Measurements from ENCODE around the gene CIC.
"Not testable (repeated sequence)": the region's sequence is repeated elsewhere in the genome, so short reads cannot be mapped to it uniquely, and the experiment has no call there.

The CIC gene

GRCh38 chr19:42315024-42315423, 46.0 kb downstream of the CIC start:
- no peak for DNase-seq

- DNase-seq = peak; percentile 54
These were observed 47.5 kb downstream of the CIC start for GRCh38 chr19:42316223-42317211.

GRCh38 chr19:42317535-42317934, 48.5 kb downstream of the CIC start:
- DNase-seq = no peak

DNA sequence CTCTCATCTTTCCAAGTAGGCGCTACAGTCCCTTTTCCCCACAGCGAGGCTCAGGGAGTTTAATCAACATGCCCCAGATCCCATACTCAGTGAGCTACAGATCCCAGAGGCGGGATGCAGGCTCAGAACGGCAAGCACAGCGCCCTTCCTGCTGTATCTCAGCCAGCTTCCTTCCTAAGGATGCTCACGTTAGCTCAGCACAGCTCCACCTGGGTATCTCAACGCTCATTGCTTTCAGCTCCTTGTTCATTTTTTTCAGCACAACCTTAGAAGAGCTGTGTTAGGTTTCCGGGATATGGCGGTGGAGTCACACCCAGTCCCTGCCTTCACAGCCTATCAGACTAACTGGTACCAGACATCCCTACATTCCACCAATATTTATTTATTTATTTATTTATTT, 53.3 kb downstream of the CIC start:
- DNase-seq = no peak

- no peak for DNase-seq
These were observed 54.4 kb downstream of the CIC start for GRCh38 chr19:42323473-42323851.

DNA sequence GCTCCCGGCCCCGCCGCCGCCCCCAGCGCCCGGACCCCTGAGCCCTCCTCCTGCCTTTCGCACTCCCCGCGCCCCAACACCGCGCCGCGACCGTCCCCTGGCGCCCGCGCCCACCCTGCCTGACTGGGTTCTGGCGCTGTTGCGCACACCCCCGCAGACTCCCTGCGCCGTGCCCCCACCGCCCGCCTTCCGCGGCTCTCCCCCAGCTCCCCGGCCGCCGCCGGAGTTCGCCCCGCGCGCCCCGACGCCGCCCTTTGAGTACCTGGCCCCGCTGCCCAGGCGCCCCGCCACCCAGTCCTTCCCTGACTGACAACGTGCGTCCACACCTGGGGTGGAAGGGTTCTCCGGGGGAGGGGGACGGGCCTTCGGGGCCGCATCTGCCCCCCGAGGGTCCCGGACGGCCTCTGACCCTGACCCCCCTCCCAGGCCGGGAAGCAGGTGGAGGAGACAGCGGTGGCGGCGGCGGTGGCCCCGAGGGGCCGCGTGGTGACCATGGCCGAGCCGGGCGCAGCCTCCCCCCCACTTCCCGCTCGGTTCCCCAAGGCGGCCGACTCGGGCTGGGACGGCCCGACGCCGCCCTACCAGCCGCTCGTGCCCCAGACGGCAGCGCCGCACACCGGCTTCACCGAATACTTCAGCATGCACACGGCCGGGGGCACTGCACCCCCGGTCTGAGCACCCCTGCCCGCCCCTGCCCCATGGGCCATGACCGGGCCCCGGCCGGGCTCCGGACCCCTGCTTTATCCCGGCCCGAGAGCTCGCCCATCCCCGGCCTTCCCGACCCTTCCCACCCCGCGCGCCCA, 55.0 kb downstream of the CIC start:
- DNase-seq = no peak

DNA sequence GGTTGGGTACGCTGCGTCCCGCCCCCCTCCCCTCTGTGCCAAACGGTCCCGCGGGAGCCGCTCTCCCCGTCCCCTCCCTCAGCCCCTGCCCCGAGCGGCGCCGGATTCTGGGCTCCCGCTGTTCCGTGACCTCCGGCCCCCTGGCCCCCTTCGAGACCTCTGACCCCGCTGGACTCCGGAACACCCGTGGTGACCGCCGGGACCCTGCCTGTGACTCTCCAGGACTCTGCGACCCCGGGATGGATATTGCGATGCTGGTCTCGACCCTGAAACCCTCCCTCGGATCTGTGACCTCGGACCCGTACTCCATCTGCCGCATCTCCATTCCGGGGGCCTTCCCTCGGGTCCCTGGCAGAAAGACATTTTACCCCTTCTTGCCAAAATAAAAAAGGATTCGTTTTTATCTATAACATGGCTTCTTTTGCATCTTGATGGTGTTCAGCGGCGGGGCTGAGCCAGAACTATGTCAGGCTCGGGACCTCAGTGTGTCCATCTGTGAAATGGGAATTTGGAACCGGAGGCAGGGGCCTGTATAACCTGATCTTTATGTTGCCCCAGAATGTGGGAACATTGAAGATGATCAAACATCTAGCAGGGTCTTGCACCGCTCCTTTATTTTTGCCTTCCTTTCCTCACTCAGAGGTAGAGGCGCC, 55.7 kb downstream of the CIC start:
- DNase-seq = no peak

DNA sequence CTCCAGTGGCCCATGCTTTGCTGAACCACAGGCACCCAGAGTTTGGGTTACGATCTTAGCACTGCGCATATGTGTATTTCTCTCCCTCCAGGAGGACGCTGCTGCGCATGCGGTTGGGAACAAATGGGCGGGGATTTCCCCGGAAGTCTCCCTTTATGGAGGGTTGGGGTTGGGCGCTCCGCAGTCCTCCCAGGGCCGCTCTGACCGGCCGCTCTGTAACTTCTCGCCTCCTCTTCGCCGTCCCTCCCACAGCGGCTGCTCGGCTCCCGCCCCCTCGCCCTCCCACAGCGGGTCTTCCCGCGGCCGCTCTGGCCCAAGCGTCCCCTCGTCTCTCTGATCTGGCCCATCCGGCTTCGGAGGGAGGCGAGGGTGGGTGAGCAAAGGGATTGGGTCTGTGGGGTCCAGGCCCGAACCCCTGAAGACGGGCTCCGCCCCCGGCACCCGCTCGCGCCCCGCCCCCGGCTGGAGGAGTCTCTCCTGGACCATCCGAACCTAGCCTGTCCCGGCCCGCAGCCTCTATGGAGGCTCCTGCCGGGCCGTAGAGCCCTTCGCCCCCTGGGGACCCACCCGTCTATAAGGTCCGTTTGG, 56.4 kb downstream of the CIC start, which contains the start of gene MEGF8:
MEGF8 (plus strand) TSS at position 328 of the 588 bp plus-strand sequence. CDS start 609 bp downstream, outside the sequence.
- peak; percentile 99 for DNase-seq

DNA sequence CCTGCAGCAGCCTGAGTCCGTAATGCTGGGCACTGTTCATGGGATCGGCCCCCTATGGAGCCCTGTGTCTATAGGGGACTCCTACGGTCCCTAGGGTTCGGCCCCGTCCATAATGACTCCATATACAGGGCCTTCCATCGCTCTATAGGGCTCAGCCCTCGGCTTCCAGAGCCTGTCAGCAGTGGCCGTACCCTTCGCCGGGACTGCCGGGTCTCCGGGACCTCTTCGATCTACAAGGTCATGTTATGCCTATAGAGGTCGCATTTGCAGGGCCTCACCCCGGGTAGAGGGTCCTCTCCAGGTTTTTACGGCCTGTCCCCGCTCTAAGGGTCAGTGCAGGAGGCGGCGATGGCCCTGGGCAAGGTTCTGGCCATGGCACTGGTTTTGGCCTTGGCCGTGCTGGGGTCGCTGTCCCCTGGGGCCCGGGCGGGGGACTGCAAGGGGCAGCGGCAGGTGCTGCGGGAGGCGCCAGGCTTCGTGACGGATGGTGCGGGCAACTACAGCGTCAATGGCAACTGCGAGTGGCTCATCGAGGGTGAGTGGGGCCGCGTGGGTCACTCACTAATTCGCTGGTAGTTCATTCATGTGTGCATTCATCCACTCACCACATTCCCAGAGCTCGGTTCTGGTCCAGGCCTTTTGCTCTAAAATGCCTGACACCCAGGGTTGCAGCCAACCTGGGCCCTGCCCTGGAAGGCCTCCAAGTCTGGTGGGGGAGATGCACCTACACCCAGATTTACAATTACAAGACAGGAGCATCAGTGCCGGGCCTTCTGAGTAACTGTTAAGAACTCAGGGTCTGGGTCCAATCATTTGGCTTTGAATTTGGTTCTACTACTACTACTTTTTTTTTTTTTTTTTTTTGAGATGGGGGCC, 57.1 kb downstream of the CIC start:
- DNase-seq = no peak

DNA sequence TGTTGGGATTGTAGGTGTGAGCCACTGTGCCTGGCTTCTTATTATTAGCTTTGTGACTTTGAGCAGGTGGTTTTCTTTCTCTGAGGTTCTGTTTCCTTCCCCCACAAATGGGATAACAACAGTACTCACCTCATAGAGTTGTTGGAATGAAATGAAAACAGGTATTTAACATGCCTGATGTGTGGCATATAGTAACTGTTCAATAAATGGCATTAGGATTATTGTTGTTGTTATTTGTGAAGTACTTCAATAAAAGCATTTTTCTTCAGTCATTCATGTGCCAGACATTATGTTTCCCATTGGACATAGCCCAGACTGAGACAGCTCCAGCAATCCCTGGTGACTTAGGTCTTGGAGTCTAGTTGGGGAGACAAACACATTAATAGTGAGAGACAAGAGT, 57.9 kb downstream of the CIC start:
- DNase-seq = no peak

DNA sequence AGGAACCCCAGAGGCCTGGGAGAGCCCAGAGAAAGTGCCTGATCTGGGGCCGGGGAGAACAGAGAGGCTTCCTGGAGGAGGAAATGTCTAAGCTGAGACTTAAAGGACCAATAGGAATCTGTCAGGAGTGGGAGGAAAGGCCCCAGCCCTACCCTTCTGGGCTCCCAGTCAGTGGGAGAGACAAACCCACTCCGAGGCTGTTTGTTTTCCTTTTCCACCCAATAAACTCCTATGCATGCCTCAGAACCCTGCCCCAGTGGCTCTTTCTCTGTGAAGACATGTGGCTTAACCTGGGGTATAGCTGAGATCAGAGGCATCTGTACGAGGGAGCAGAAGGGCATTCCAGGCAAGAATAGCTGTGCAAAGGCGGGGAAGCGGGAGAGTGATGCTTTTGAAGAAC, 58.3 kb downstream of the CIC start:
- DNase-seq = no peak

GRCh38 chr19:42328106-42328505, 59.1 kb downstream of the CIC start:
- no peak for DNase-seq

GRCh38 chr19:42328854-42329253, 59.8 kb downstream of the CIC start:
- DNase-seq = no peak

- DNase-seq = no peak
These were observed 61.2 kb downstream of the CIC start for GRCh38 chr19:42330241-42330711.

DNA sequence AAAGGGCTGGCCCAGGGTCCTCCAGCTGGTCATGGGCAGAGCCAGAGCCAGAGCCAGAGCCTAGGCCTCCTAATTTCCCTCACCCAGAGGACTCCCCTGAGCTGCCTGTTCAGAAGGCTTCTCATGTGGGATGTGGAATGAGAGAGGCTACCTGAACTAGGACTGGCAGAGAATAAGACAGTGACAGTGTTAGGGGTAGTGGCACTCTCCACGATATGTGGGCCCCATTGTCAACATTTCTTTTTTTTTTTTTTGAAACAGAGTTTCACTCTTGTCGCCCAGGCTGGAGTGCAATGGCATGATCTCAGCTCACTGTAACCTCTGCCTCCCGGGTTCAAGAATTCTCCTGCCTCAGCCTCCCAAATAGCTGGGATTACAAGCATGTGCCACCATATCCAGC, 62.3 kb downstream of the CIC start:
- not testable (repeated sequence) for DNase-seq

DNA sequence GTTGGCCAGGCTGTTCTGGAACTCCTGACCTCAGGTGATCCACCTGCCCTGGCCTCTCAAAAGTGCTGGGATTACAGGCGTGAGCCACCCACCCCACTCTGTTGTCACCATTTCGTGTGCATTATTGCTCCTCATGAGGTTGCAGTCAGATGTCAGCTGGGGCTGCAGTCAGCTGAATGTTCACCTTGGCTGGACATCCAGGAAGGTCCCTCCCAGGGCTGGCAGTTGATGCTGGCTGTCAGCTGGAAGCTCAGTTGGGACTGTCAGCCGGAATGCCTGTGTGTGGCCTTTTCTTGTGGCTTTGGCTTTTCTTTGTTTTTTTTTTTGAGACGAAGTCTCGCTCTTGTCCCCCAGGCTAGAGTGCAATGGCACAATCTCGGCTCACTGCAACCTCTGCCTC, 63.0 kb downstream of the CIC start:
- no peak for DNase-seq

- DNase-seq = no peak
These were observed 64.0 kb downstream of the CIC start for GRCh38 chr19:42333018-42333417.

DNA sequence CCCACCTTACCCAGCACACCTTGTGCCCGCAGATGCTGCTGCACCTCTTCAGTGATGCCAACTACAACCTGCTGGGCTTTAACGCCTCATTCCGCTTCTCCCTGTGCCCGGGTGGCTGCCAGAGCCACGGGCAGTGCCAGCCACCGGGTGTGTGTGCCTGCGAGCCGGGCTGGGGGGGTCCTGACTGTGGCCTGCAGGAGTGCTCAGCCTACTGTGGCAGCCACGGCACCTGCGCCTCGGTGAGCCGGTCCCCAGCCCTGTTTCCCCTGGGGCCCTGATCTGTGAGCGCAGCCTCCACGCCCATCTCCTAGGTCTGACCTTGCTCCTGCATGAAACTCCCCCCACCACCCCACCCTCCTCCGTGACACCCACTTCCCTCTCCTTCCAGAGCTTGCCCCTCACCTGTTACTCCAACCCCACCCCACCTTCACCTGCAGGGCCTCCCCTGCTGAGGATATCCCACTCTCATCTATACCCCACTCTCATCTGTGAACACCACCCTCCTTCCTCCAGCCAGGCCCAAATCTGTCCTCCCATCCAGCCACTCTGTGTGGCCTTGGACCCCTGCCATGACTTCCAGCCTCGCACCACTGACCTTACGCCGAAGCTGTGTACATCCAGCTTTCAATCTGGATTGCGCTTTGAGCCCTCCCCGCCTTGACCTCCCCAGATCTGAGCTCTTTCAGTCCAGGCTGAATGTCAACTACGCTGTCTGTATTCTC, 65.1 kb downstream of the CIC start:
- DNase-seq = no peak

- no peak for DNase-seq
These were observed 65.8 kb downstream of the CIC start for GRCh38 chr19:42334697-42335373.

DNA sequence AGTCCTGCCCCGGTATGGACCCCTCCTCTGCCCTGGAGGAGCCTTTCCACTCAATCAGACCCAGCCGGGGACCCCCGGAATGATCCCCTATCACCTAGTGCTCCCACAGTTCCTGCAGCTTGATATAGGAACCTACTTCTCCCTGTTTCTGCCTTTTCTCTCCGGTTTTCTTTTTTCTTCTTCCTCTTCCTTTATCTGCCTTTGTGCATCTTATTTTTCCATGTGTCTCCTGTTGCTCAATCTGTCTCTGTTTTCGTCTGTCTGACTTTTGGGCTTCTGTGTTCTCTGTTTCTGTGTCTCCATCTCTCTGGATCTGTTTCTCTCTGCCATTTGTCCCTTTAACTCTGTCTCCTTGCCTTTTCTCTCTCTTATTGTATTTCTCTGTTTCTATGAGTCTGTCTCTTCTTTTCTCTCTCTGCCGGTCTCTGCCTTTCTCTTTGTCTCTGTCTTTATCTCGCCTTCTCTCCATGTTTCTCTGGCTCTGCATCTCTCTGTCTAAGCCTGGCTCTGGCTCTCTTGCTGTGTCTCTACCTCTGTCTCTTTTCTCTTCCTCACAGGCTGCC, 66.4 kb downstream of the CIC start:
- no peak for DNase-seq

All from HCEC 1CT (cell line).